ENCODE data around the gene DSP.

Gene DSP

GRCh38 chr6:7541175-7542064 is at the start of gene DSP:
DSP (plus strand) TSS chr6:7541671; CDS start chr6:7541916, 245 bp downstream.
- DNase-seq: no peak

- DNase-seq: no peak
Observed at GRCh38 chr6:7493866-7494265, 47.6 kb upstream of the DSP start.

GRCh38 chr6:7494638-7495037 is 46.8 kb upstream of the DSP start:
- DNase-seq: no peak

- no peak for DNase-seq
Observed at GRCh38 chr6:7496266-7496875, 45.1 kb upstream of the DSP start.

- DNase-seq: no peak
Observed at GRCh38 chr6:7500752-7501282, 40.7 kb upstream of the DSP start.

- DNase-seq: no peak
Observed at GRCh38 chr6:7502743-7503142, 38.7 kb upstream of the DSP start.

GRCh38 chr6:7504041-7504440 is 37.4 kb upstream of the DSP start:
- no peak for DNase-seq

GRCh38 chr6:7505189-7505699 is 36.2 kb upstream of the DSP start:
- no peak for DNase-seq

- no peak for DNase-seq
Observed at GRCh38 chr6:7507600-7507999, 33.9 kb upstream of the DSP start.

- no peak for DNase-seq
Observed at GRCh38 chr6:7512320-7512719, 29.2 kb upstream of the DSP start.

GRCh38 chr6:7513529-7513928 is 27.9 kb upstream of the DSP start:
- DNase-seq: no peak

- no peak for DNase-seq
Observed at GRCh38 chr6:7515363-7515762, 26.1 kb upstream of the DSP start.

- DNase-seq: no peak
Observed at GRCh38 chr6:7518877-7519276, 22.6 kb upstream of the DSP start.

GRCh38 chr6:7522873-7523272 is 18.6 kb upstream of the DSP start:
- no peak for DNase-seq

GRCh38 chr6:7523922-7524321 is 17.5 kb upstream of the DSP start:
- no peak for DNase-seq

GRCh38 chr6:7526755-7527154 is 14.7 kb upstream of the DSP start:
- DNase-seq: no peak

- DNase-seq: no peak
Observed at GRCh38 chr6:7528565-7528964, 12.9 kb upstream of the DSP start.

- DNase-seq: no peak
Observed at GRCh38 chr6:7529141-7529540, 12.3 kb upstream of the DSP start.

- no peak for DNase-seq
Observed at GRCh38 chr6:7532232-7532631, 9.2 kb upstream of the DSP start.

GRCh38 chr6:7532821-7533220 is 8.7 kb upstream of the DSP start:
- DNase-seq: no peak

GRCh38 chr6:7534192-7534591 is 7.3 kb upstream of the DSP start:
- DNase-seq: no peak

- no peak for DNase-seq
Observed at GRCh38 chr6:7535498-7535897, 6.0 kb upstream of the DSP start.

- DNase-seq: no peak
Observed at GRCh38 chr6:7537565-7538174, 3.8 kb upstream of the DSP start.

- DNase-seq: no peak
Observed at GRCh38 chr6:7538484-7538883, 3.0 kb upstream of the DSP start.
